Measurements from ENCODE around the gene ZNF862.
"Not testable (repeated sequence)": the region's sequence is repeated elsewhere in the genome, so short reads cannot be mapped to it uniquely, and the experiment has no call there.

ZNF862 gene

GRCh38 chr7:149825567-149826343, 12.4 kb upstream of the ZNF862 start:
- DNase-seq = no peak

GRCh38 chr7:149826344-149827088, 11.7 kb upstream of the ZNF862 start:
- peak; percentile 17 for DNase-seq

- no peak for DNase-seq
Measured at GRCh38 chr7:149827089-149827981, 10.8 kb upstream of the ZNF862 start.

GRCh38 chr7:149828357-149829309, 9.5 kb upstream of the ZNF862 start:
- no peak for DNase-seq

- not testable (repeated sequence) for DNase-seq
Measured at GRCh38 chr7:149830527-149830926, 7.6 kb upstream of the ZNF862 start.

GRCh38 chr7:149830997-149831740, 7.0 kb upstream of the ZNF862 start:
- DNase-seq = no peak

GRCh38 chr7:149831741-149832219, 6.4 kb upstream of the ZNF862 start:
- DNase-seq = peak; percentile 1

GRCh38 chr7:149832332-149833041, 5.7 kb upstream of the ZNF862 start:
- no peak for DNase-seq

- DNase-seq = no peak
Measured at GRCh38 chr7:149833495-149834130, 4.6 kb upstream of the ZNF862 start.

- DNase-seq = no peak
Measured at GRCh38 chr7:149834601-149835000, 3.6 kb upstream of the ZNF862 start.

GRCh38 chr7:149836434-149836833, 1.7 kb upstream of the ZNF862 start:
- no peak for DNase-seq

- no peak for DNase-seq
Measured at GRCh38 chr7:149837564-149838223, 481 bp upstream of the ZNF862 start.

- no peak for DNase-seq
Measured at GRCh38 chr7:149838992-149839408, 825 bp downstream of the ZNF862 start.

GRCh38 chr7:149839933-149840332, 1.8 kb downstream of the ZNF862 start:
- DNase-seq = no peak

GRCh38 chr7:149843566-149843965, 5.4 kb downstream of the ZNF862 start:
- DNase-seq = no peak

GRCh38 chr7:149844445-149844844, 6.3 kb downstream of the ZNF862 start:
- DNase-seq = no peak

- no peak for DNase-seq
Measured at GRCh38 chr7:149845257-149845980, 7.2 kb downstream of the ZNF862 start.

- no peak for DNase-seq
Measured at GRCh38 chr7:149846021-149846420, 7.8 kb downstream of the ZNF862 start.
